ENCODE data around the gene AARS1.

- TF ChIP-seq SIN3A (IDR thresholded peaks at IDR 0.05; ENCODE audit: borderline replicate concordance, insufficient read depth, low read length) (no peak), TAF1 (IDR thresholded peaks at IDR 0.05; ENCODE audit: borderline replicate concordance, insufficient read depth, low read length) (no peak), POLR2AphosphoS5 (IDR thresholded peaks at IDR 0.05; ENCODE audit: low read depth, low read length) (no peak), REST (IDR thresholded peaks at IDR 0.05; ENCODE audit: insufficient read depth in 1 of 2, low read depth in 2 of 2, low read length in 2 of 2) (no peak), FOXP2 (optimal IDR thresholded peaks at IDR 0.05; ENCODE audit: borderline replicate concordance, extremely low read depth, extremely low read length, insufficient read depth) (no peak)
These were observed 36.8 kb downstream of the AARS1 start for GRCh38 chr16:70252355-70252988.
